Peyer's patch (tissue), 4 donors: ENCODE measurements around the gene EEF2K. TPM values are rescaled to one million over a fixed set of nuclear protein-coding genes. Genes with fewer than 3 reads are reported as not detected.

ENCODE experiments used
- DNase-seq, 3 donors: peaks; one replicate each; pipeline ENCODE4 v3.0.0-alpha.2; 2017 to 2019
- H3K27ac ChIP-seq, 4 donors: fragments of 200-600 bp; sonication (generic); one replicate each; pipeline ENCODE4 v1.5.1; 2016 to 2019
- H3K27me3 ChIP-seq, 2 donors: fragments of 200-600 bp; sonication (generic); one replicate each; pipeline ENCODE4 v1.5.1; 2019
- H3K36me3 ChIP-seq, 3 donors: fragments of 200-600 bp; sonication (generic); one replicate each; pipeline ENCODE4 v1.5.1; 2016 to 2019
- H3K4me1 ChIP-seq, 4 donors: fragments of 200-600 bp; sonication (generic); one replicate each; pipeline ENCODE4 v1.5.1; 2016 to 2019
- H3K4me3 ChIP-seq, 4 donors: fragments of 200-600 bp; sonication (generic); 1 replicate in 3 of 4; 2 replicates in 1 of 4; pipeline ENCODE4 v1.5.1; 2016 to 2019; ENCODE audit warnings: mild to moderate bottlenecking in 1 of 4
- H3K9me3 ChIP-seq, 4 donors: fragments of 200-600 bp; sonication (generic); one replicate each; pipeline ENCODE4 v1.5.1; 2016 to 2019; ENCODE audit warnings: mild to moderate bottlenecking in 1 of 4
- POLR2A ChIP-seq, 2 donors: fragments of 450-650 bp; IDR thresholded peaks; one replicate each; pipeline ENCODE4 v1.5.1; 2017; ENCODE audit warnings: antibody characterized with exemption in 2 of 2, mild to moderate bottlenecking in 2 of 2, moderate library complexity in 2 of 2
- total RNA-seq, 4 donors: library from RNA; depleted of rRNA; stranded (reverse); fragments of >200 nt; gene quantifications; one replicate each; pipeline ENCODE4 v1.1.0, GENCODE V29; 2016
- TF ChIP-seq, protein P1 (sequence below), 6 experiments: fragments of 450-650 bp in 4 of 6; fragments of 200-600 bp in 2 of 6; sonication (generic) in 1 of 6; IDR thresholded peaks; one replicate each; pipeline ENCODE4 v1.5.1; 2017 to 2019; ENCODE audit warnings: antibody characterized with exemption in 6 of 6, mild to moderate bottlenecking in 3 of 6, moderate library complexity in 1 of 6

The EEF2K gene
- total RNA-seq, 4 donors from 2014 or later: 26.9 to 46.4 (median 36.1) TPM

DNA sequence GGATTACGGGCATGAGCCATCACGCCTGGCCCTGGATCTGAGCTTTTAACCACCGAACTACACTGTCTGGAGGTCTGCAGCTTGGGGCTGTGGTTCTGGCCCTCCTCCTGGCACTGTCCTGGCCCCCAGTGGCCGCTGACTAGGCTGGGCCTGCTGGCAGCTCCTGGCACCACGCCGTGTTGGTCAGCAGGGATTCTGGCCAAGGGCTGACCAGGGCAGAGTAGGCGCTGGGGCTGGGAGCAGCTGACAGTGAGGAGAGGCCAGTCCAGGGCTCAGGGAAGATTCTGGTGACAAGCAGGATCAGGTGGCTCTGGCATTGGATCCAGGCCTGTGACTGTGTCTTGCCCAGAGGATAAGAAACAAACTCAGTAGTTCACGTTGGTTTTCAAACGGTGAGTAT is 14.6 kb downstream of the EEF2K start:
- H3K4me1 ChIP-seq: peaks cover 0 to 13% (median 6%) of the 10 kb centered on the region in 4 donors
- H3K27me3 ChIP-seq: no peaks in the 10 kb centered on the region
- H3K9me3 ChIP-seq: no peaks in the 10 kb centered on the region
- H3K36me3 ChIP-seq: peaks cover 0 to 3% (median 0%) of the 10 kb centered on the region in 3 donors
- TF ChIP-seq, protein P1, sequence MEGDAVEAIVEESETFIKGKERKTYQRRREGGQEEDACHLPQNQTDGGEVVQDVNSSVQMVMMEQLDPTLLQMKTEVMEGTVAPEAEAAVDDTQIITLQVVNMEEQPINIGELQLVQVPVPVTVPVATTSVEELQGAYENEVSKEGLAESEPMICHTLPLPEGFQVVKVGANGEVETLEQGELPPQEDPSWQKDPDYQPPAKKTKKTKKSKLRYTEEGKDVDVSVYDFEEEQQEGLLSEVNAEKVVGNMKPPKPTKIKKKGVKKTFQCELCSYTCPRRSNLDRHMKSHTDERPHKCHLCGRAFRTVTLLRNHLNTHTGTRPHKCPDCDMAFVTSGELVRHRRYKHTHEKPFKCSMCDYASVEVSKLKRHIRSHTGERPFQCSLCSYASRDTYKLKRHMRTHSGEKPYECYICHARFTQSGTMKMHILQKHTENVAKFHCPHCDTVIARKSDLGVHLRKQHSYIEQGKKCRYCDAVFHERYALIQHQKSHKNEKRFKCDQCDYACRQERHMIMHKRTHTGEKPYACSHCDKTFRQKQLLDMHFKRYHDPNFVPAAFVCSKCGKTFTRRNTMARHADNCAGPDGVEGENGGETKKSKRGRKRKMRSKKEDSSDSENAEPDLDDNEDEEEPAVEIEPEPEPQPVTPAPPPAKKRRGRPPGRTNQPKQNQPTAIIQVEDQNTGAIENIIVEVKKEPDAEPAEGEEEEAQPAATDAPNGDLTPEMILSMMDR (IDR thresholded peaks at IDR 0.05): no peak
- no peak for TF ChIP-seq POLR2A (IDR thresholded peaks at IDR 0.05)
- no peak overlapping the region for H3K4me3 ChIP-seq
- H3K27ac ChIP-seq: peak overlapping the region in 1 of 4 donors; percentile 8
- DNase-seq: no peak

DNA sequence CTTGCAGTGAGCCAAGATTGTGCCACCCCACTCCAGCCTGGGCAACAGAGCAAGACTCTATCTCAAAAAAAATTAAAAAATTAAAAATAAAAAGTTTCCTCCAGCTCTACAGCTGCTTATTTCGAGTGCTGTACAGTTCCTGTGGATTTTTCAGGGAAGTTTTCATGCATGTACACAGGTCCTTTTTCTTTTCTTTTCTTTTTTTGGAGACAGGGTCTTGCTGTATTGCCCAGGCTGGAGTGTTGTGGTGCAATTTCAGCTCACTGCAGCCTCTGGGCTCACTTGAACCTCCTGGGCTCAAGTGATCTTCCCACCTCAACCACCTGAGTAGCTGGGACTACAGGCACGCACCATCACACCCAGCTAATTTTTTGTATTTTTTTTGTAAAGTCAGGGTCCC is 15.9 kb downstream of the EEF2K start:
- peaks cover 0 to 13% (median 6%) of the 10 kb centered on the region in 4 donors for H3K4me1 ChIP-seq
- DNase-seq: no peak
- H3K4me3 ChIP-seq: no peak overlapping the region
- H3K36me3 ChIP-seq: peaks cover 0 to 7% (median 0%) of the 10 kb centered on the region in 3 donors
- no peaks in the 10 kb centered on the region for H3K27me3 ChIP-seq
- no peaks in the 10 kb centered on the region for H3K9me3 ChIP-seq
- no peak overlapping the region for H3K27ac ChIP-seq
- TF ChIP-seq POLR2A (IDR thresholded peaks at IDR 0.05): no peak
- TF ChIP-seq, protein P1 (IDR thresholded peaks at IDR 0.05): no peak

- H3K4me1 ChIP-seq: peaks cover 0 to 13% (median 5%) of the 10 kb centered on the region in 4 donors
- H3K9me3 ChIP-seq: no peaks in the 10 kb centered on the region
Observed at GRCh38 chr16:22222998-22223397, 16.9 kb downstream of the EEF2K start.

DNA sequence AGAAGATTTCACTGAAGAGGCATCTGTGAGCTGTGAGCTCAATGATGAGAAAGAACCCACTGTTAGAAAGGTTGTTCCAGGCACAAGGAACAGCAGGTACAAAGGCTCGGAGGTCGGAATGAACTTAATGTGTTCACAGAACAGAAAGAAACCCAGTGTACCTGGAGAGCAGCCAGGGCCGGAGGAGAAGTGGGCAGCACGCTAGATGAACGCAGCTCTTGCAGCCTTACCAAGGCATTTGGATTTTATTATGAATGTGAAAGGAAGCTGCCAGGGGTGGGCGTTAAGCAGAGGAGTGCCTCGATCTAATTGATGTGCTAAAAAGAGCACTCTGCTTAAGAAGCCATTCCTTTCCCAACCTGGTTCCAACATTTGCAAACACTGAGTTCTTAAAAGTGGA is 19.0 kb downstream of the EEF2K start:
- H3K36me3 ChIP-seq: peaks cover 0 to 29% (median 0%) of the 10 kb centered on the region in 3 donors
- no peak overlapping the region for H3K4me3 ChIP-seq
- TF ChIP-seq, protein P1 (IDR thresholded peaks at IDR 0.05): no peak
- TF ChIP-seq POLR2A (IDR thresholded peaks at IDR 0.05): no peak
- H3K27ac ChIP-seq: no peak overlapping the region
- no peaks in the 10 kb centered on the region for H3K9me3 ChIP-seq
- no peaks in the 10 kb centered on the region for H3K27me3 ChIP-seq
- no peak for DNase-seq
- peaks cover 0 to 9% (median 0%) of the 10 kb centered on the region in 4 donors for H3K4me1 ChIP-seq

More at GRCh38 chr16:22222998-22223397, 16.9 kb downstream of the EEF2K start:
- no peak overlapping the region for H3K27ac ChIP-seq
- DNase-seq: no peak
- H3K4me3 ChIP-seq: no peak overlapping the region
- H3K36me3 ChIP-seq: peaks cover 0 to 10% (median 0%) of the 10 kb centered on the region in 3 donors
- H3K27me3 ChIP-seq: no peaks in the 10 kb centered on the region
- TF ChIP-seq, protein P1 (IDR thresholded peaks at IDR 0.05): no peak
- no peak for TF ChIP-seq POLR2A (IDR thresholded peaks at IDR 0.05)

- H3K27ac ChIP-seq: no peak overlapping the region
- no peak for TF ChIP-seq POLR2A (IDR thresholded peaks at IDR 0.05)
- TF ChIP-seq, protein P1 (IDR thresholded peaks at IDR 0.05): no peak
- no peak overlapping the region for H3K4me3 ChIP-seq
- H3K27me3 ChIP-seq: no peaks in the 10 kb centered on the region
- DNase-seq: no peak
- peaks cover 0 to 4% (median 0%) of the 10 kb centered on the region in 4 donors for H3K4me1 ChIP-seq
- no peaks in the 10 kb centered on the region for H3K9me3 ChIP-seq
- H3K36me3 ChIP-seq: peaks cover 0 to 39% (median 0%) of the 10 kb centered on the region in 3 donors
Observed at GRCh38 chr16:22229889-22230288, 23.8 kb downstream of the EEF2K start.
